ENCODE results near the gene PRPS1.

GRCh38 chrX:107673431-107673830 lies 45.1 kb downstream of the PRPS1 start:
- TF ChIP-seq CTCF (IDR thresholded peaks at IDR 0.05), result no peak
- TF ChIP-seq POLR2A (IDR thresholded peaks at IDR 0.05), result no peak
- TF ChIP-seq POLR2AphosphoS5 (IDR thresholded peaks at IDR 0.05), result no peak
- TF ChIP-seq EP300 (IDR thresholded peaks at IDR 0.05), result no peak

Measured in sigmoid colon (tissue), 4 donors.